Psoas muscle (tissue), 8 donors: ENCODE measurements around the gene MARS2. TPM values are rescaled to one million over a fixed set of nuclear protein-coding genes. Genes with fewer than 3 reads are reported as not detected.

Source experiments
- ATAC-seq, 4 donors: fragments of 200-7000 bp; cut with Tn5 transposase; one replicate each; pipeline ENCODE4 v1.9.1; 2020; ENCODE audit warnings: moderate library complexity in 3 of 4, mild to moderate bottlenecking in 2 of 4
- DNase-seq, 2 donors: peaks; one replicate each; pipeline ENCODE4 v3.0.0-alpha.2; 2020
- H3K27ac ChIP-seq: fragments of 200-600 bp; one replicate; pipeline ENCODE4 v1.8.0; 2022
- H3K27me3 ChIP-seq, 3 donors: fragments of 200-600 bp in 1 of 3; one replicate each; pipeline versions ENCODE4 v1.6.1 to v1.8.0; 2013 to 2022; ENCODE audit warnings: low read length in 2 of 3, mild to moderate bottlenecking in 2 of 3, moderate library complexity in 1 of 3; ENCODE audit not compliant: insufficient read depth in 3 of 3
- H3K36me3 ChIP-seq, 2 donors: fragments of 200-600 bp in 1 of 2; one replicate each; pipeline versions ENCODE4 v1.6.1 to v1.8.0; 2013 to 2022; ENCODE audit warnings: low read depth in 1 of 2, mild to moderate bottlenecking in 1 of 2, moderate library complexity in 1 of 2; ENCODE audit not compliant: insufficient read depth in 1 of 2
- H3K4me1 ChIP-seq: fragments of 200-600 bp; one replicate; pipeline ENCODE4 v1.8.0; 2022
- H3K4me3 ChIP-seq: fragments of 200-600 bp; one replicate; pipeline ENCODE4 v1.8.0; 2022; ENCODE audit warnings: mild to moderate bottlenecking
- H3K9me3 ChIP-seq: fragments of 200-600 bp; one replicate; pipeline ENCODE4 v1.8.0; 2022
- WGBS, 3 donors: extraction: QIAGEN DNeasy Blood & Tissue Kit; methylation state at CpG; one replicate each; pipeline versions ENCODE4 v1.1.6 to v1.1.7; 2013; 5-methylcytosine and 5-hydroxymethylcytosine counted together
- intact Hi-C, 2 donors: fragments of 100-400 bp; cut with DNase I; formaldehyde crosslinking; loops; one replicate each; pipeline versions ENCODE4 v1.11.0 to v1.14.2; 2022
- polyA plus RNA-seq, 3 donors: library from polyadenylated mRNA; stranded (reverse); fragments of 200-250 nt; gene quantifications; one replicate each; pipeline ENCODE4 v1.2.3, GENCODE V29; 2013
- total RNA-seq, 4 donors: library from RNA; stranded (reverse); fragmentation: NEBNext Ultra II Directional in 2 of 4; extraction: Animal tissue kit (Norgen Biotek cat#: 25700) in 2 of 4; gene quantifications; one replicate each; pipeline versions ENCODE4 v1.2.1 to v1.2.4, GENCODE V29; 2021 to 2023
- TF ChIP-seq, protein P1 (sequence below): fragments of 200-600 bp; IDR thresholded peaks from one replicate; pipeline ENCODE4 v1.8.0; 2022; ENCODE audit warnings: antibody characterized with exemption
- donor health status: healthy with polysubstance abuse.
- donor health status: DM: no; HTN: no; CAD: no; lungs with moderate emphysema.
- donor health status: Bipolar disorder and iron deficiency.
- donor health status: healthy.
- donor health status: DM: yes; HTN: yes; CAD: no.
- donor health status: DM: no; HTN: no; CAD: no.
- donor health status: DM: no; HTN: no; CAD: no.
- donor health status: DM: yes; HTN: yes; CAD: no.

The MARS2 gene
- total and polyA plus RNA-seq, 7 donors, result 4.0 to 15.0 (median 8.2) TPM

DNA sequence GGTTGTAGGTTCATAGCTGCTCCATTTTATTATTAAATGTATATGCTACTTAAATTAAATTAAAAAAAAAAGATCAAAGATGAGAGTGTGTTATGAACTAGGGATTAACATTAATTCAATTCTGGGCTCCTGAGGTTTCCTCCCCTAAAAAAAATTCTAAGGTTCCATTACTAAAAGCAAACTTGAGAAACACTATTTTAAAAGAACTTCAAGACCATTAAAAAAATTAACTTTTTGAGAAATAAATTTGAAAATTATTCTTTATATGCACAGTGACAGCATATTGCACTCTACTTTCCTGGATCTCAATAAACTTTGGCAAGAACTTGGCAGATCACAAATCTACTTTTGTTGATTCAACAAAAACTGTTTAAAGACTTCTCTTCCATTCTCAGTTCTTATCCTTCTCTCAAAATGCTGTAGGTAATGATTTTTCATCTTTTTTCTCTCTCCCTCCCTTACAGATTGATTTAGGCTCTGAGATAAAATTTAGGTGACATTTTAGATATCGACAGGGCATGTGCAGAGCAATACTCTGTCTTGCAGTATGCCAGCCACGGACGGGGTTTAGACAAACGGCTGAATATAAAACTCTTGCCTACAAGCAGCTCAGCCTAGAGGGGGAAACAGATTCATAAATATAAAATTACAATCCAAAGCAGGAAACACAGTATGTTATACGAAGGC, 592 bp upstream of the MARS2 start:
- TF ChIP-seq, protein P1, sequence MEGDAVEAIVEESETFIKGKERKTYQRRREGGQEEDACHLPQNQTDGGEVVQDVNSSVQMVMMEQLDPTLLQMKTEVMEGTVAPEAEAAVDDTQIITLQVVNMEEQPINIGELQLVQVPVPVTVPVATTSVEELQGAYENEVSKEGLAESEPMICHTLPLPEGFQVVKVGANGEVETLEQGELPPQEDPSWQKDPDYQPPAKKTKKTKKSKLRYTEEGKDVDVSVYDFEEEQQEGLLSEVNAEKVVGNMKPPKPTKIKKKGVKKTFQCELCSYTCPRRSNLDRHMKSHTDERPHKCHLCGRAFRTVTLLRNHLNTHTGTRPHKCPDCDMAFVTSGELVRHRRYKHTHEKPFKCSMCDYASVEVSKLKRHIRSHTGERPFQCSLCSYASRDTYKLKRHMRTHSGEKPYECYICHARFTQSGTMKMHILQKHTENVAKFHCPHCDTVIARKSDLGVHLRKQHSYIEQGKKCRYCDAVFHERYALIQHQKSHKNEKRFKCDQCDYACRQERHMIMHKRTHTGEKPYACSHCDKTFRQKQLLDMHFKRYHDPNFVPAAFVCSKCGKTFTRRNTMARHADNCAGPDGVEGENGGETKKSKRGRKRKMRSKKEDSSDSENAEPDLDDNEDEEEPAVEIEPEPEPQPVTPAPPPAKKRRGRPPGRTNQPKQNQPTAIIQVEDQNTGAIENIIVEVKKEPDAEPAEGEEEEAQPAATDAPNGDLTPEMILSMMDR, result no peak
- WGBS, 3 donors, result 0 to 1% (median 0%) methylated on average over 5 of the region's 5 CpGs
- intact Hi-C loops, result loop anchor here (5.0 to 10.0 kb wide), 3 partner anchors 83 to 423 kb away; partner anchors contain the start of gene BOLL (in 1 of the 2)
- no peaks in the 10 kb centered on the region for H3K27me3 ChIP-seq
- ATAC-seq (peak; percentile 23 to 36 (median 30)), DNase-seq (no peak)
- H3K4me3 ChIP-seq, result peak overlapping the region; percentile 97
- no peaks in the 10 kb centered on the region for H3K9me3 ChIP-seq
- H3K27ac ChIP-seq, result peak overlapping the region; percentile 90
- no peaks in the 10 kb centered on the region for H3K36me3 ChIP-seq
- H3K4me1 ChIP-seq, result peaks cover 22% of the 10 kb centered on the region

DNA sequence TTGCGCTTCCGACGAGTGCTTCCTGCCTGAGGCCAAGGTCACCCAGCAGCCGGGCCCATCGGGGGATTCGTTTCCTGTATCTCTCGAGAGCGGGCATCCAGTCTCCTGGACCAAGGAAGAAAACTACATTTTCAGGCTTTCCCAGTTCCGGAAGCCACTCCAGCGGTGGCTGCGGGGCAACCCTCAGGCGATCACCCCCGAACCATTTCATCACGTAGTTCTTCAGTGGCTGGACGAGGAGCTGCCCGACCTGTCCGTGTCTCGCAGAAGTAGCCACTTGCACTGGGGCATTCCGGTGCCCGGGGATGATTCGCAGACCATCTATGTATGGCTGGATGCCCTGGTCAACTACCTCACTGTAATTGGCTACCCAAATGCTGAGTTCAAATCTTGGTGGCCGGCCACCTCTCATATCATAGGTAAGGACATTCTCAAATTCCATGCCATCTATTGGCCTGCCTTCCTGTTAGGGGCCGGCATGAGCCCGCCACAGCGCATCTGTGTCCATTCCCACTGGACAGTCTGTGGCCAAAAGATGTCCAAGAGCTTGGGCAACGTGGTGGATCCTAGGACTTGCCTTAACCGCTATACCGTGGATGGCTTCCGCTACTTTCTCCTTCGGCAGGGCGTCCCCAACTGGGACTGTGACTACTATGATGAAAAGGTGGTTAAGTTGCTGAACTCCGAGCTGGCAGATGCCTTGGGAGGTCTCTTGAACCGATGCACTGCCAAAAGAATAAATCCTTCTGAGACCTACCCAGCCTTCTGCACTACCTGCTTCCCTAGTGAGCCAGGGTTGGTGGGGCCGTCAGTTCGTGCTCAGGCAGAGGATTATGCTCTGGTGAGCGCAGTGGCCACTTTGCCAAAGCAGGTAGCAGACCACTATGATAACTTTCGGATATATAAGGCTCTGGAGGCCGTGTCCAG, 1.0 kb downstream of the MARS2 start:
- H3K36me3 ChIP-seq, result no peaks in the 10 kb centered on the region
- H3K4me1 ChIP-seq, result peaks cover 22% of the 10 kb centered on the region
- H3K27ac ChIP-seq, result peak overlapping the region; percentile 90
- DNase-seq (peak; percentile 34 to 56), ATAC-seq (peak; percentile 2 to 38 (median 24))
- no peaks in the 10 kb centered on the region for H3K27me3 ChIP-seq
- H3K9me3 ChIP-seq, result no peaks in the 10 kb centered on the region
- 9 to 13% (median 11%) methylated on average over 38 of the region's 38 CpGs for WGBS, 3 donors
- intact Hi-C loops, result loop anchor here (2.0 to 10.0 kb wide), 4 partner anchors 81 to 591 kb away; partner anchors contain the start of gene BOLL (in 1 of the 2)
- TF ChIP-seq, protein P1, result no peak
- H3K4me3 ChIP-seq, result peak overlapping the region; percentile 97

DNA sequence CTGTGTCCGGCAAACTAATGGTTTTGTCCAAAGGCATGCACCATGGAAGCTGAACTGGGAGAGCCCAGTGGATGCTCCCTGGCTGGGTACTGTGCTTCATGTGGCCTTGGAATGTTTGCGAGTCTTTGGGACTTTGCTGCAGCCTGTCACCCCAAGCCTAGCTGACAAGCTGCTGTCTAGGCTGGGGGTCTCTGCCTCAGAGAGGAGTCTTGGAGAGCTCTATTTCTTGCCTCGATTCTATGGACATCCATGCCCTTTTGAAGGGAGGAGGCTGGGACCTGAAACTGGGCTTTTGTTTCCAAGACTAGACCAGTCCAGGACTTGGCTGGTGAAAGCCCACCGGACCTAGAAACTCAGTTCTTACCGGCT, 1.7 kb downstream of the MARS2 start:
- ATAC-seq, result no peak
- no peaks in the 10 kb centered on the region for H3K36me3 ChIP-seq
- 30 to 47% (median 39%) methylated on average over 5 of the region's 5 CpGs for WGBS, 3 donors
- DNase-seq, result no peak
- intact Hi-C loops, result loop anchor here (2.0 to 10.0 kb wide), 4 partner anchors 80 to 590 kb away; partner anchors contain the start of gene BOLL (in 1 of the 2)
- H3K4me3 ChIP-seq, result peak overlapping the region; percentile 97
- H3K27ac ChIP-seq, result peak overlapping the region; percentile 90
- H3K27me3 ChIP-seq, result no peaks in the 10 kb centered on the region
- TF ChIP-seq, protein P1, result no peak
- no peaks in the 10 kb centered on the region for H3K9me3 ChIP-seq
- H3K4me1 ChIP-seq, result peaks cover 22% of the 10 kb centered on the region

DNA sequence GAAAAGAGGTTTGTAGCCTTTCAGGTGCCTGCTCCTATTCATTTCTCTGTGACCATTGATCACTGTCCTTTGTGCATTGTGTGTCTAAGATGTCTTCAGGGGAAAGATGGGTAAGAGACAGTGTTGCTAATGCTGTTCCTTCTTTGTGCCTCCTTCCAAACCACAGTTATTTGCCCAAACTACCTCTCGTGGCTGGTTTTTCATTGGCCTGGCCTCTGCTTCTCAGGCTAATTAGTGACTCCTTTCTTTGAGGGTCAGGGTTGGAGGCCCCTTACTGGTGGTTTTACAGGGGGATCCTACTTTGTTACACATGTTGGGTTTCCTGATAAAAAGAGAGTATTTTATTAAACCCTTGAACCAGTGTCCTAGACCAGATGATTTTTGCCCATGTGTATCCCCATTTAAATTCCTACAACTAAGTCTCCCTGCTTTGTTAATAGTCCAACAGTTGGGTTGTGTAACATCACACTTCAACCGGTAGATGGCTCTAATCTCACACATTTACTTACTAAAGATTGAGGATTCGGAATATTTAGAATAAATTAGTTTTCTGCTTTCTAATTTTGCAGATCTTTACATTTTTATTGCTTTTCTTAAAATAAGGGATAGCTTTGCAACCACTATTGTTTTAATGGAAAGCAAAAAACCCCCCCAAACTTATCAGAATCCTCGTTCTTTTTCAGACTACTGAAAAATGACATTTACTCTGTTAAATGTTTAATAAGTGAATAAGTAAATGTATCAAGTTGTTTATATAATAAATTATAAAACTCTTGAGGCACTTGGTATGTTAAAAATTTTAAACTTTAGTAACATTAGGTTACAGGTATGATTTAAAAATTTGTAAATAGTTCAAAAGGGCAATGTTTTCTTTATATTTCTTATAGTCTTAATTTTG, 2.4 kb downstream of the MARS2 start:
- ATAC-seq (peak in 2 of 4 donors; percentile 31 to 44), DNase-seq (no peak)
- Histone ChIP-seq H3K27ac (no peak overlapping the region), H3K27me3 (no peaks in the 10 kb centered on the region), H3K9me3 (no peaks in the 10 kb centered on the region), H3K36me3 (no peaks in the 10 kb centered on the region), H3K4me1 (peaks cover 22% of the 10 kb centered on the region), H3K4me3 (peak overlapping the region; percentile 97)
- intact Hi-C loops, result loop anchor here (2.0 to 10.0 kb wide), 5 partner anchors 71 to 589 kb away; partner anchors contain the start of gene BOLL (in 1 of the 2)
- WGBS, 3 donors, result 9 to 12% (median 12%) methylated on average over 4 of the region's 4 CpGs
- TF ChIP-seq, protein P1, result peak; percentile 73
